ENCODE measurements around the gene MILR1. TPM values are rescaled to one million over a fixed set of nuclear protein-coding genes. Genes with fewer than 3 reads are reported as not detected.
A peak's percentile ranks its signal among the peaks of the same experiment; 100 is the strongest.

The MILR1 gene
- total and polyA plus RNA-seq, 2 donors (not counting 3 experiments of a cell fraction or from before 2014, with no cell fraction given) = 1.2 to 17.8 TPM

- no peaks in the 10 kb centered on the region for H3K9me1 ChIP-seq (replicated peaks; ENCODE audit: control insufficient read depth, extremely low read depth, insufficient read depth, low read length)
- H3K9ac ChIP-seq (replicated peaks; ENCODE audit: extremely low read depth, insufficient read depth, low read length) = no peak overlapping the region
- H3K4me3 ChIP-seq (replicated peaks in 1 of 3; ENCODE audit: insufficient read depth in 1 of 3, low read depth in 1 of 3, low read length in 3 of 3) = no peak overlapping the region
- no peak overlapping the region for H2AFZ ChIP-seq (ENCODE audit: low read depth, low read length)
- POLR2A ChIA-PET = interaction anchor here (1.0 to 2.3 kb wide), 2 partner anchors 24 to 29 kb away, joined by 3 to 17 read pairs; no protein-coding TSS in a partner anchor
- no peak for DNase-seq (ENCODE audit: low read depth, low spot score)
- intact Hi-C loops (cut with micrococcal nuclease) (loop anchor here (1.0 to 5.0 kb wide), 8 partner anchors 23 to 396 kb away; partner anchors contain the start of gene PECAM1), dilution Hi-C loops (cut with MboI; ENCODE audit: extremely low pct_ligation_motif_present, low sequenced_read_pairs) (no loop called here)
- no peak overlapping the region for H3K4me2 ChIP-seq (ENCODE audit: insufficient read depth, low read length)
- H3K79me2 ChIP-seq (ENCODE audit: control insufficient read depth, insufficient read depth, low read length) = no peaks in the 10 kb centered on the region
- TF ChIP-seq EZH2 (IDR thresholded peaks at IDR 0.05; ENCODE audit: borderline replicate concordance, low read depth, low read length, severe bottlenecking) (no peak), GATA2 (IDR thresholded peaks at IDR 0.05; ENCODE audit: insufficient read depth, insufficient read length, low read depth, low read length) (no peak)
- peaks cover 45% of the 10 kb centered on the region for H3K4me1 ChIP-seq (ENCODE audit: control insufficient read depth, extremely low read depth, insufficient read depth, low read length)
- CTCF ChIA-PET = interaction anchor here (0.9 to 2.3 kb wide), 10 partner anchors 10 to 279 kb away, joined by 3 to 12 read pairs (median 5); partner anchors contain the start of gene PECAM1
- H3K36me3 ChIP-seq (ENCODE audit: control insufficient read depth in 2 of 2, extremely low read depth in 1 of 2, insufficient read depth in 2 of 2, low read length in 2 of 2) = no peaks in the 10 kb centered on the region
- BruUV-seq (replicated peaks) = no TSS peak
- FAIRE-seq = no peak
- H3K9me3 ChIP-seq (replicated peaks; ENCODE audit: control insufficient read depth, insufficient read depth, low read length) = no peaks in the 10 kb centered on the region
- H3K27ac ChIP-seq (ENCODE audit: insufficient read depth, low read depth, low read length) = peak overlapping the region; percentile 86
- H4K20me1 ChIP-seq (replicated peaks; ENCODE audit: control insufficient read depth, extremely low read depth, insufficient read depth, low read length) = no peaks in the 10 kb centered on the region
- H3K27me3 ChIP-seq (ENCODE audit: control insufficient read depth in 2 of 2, insufficient read depth in 2 of 2, low read length in 2 of 2) = no peaks in the 10 kb centered on the region
Observed at GRCh38 chr17:64412944-64413381, 36.0 kb upstream of the MILR1 start.

GRCh38 chr17:64413513-64413912 is 35.4 kb upstream of the MILR1 start:
- no peak for DNase-seq (ENCODE audit: low read depth, low spot score)
- POLR2A ChIA-PET = no interaction called here
- no peak overlapping the region for H3K9ac ChIP-seq (replicated peaks; ENCODE audit: extremely low read depth, insufficient read depth, low read length)
- no peaks in the 10 kb centered on the region for H3K9me3 ChIP-seq (replicated peaks; ENCODE audit: control insufficient read depth, insufficient read depth, low read length)
- dilution Hi-C loops (cut with MboI; ENCODE audit: extremely low pct_ligation_motif_present, low sequenced_read_pairs) = no loop called here
- no peak overlapping the region for H3K4me3 ChIP-seq (replicated peaks in 1 of 3; ENCODE audit: insufficient read depth in 1 of 3, low read depth in 1 of 3, low read length in 3 of 3)
- H4K20me1 ChIP-seq (replicated peaks; ENCODE audit: control insufficient read depth, extremely low read depth, insufficient read depth, low read length) = no peaks in the 10 kb centered on the region
- no peaks in the 10 kb centered on the region for H3K36me3 ChIP-seq (ENCODE audit: control insufficient read depth in 2 of 2, extremely low read depth in 1 of 2, insufficient read depth in 2 of 2, low read length in 2 of 2)
- H3K27ac ChIP-seq (ENCODE audit: insufficient read depth, low read depth, low read length) = no peak overlapping the region
- intact Hi-C loops (cut with micrococcal nuclease) = loop anchor here (2.0 to 5.0 kb wide), 2 partner anchors 59 to 396 kb away; no protein-coding TSS in a partner anchor
- BruUV-seq (replicated peaks) = no TSS peak
- no peaks in the 10 kb centered on the region for H3K9me1 ChIP-seq (replicated peaks; ENCODE audit: control insufficient read depth, extremely low read depth, insufficient read depth, low read length)
- peaks cover 48% of the 10 kb centered on the region for H3K4me1 ChIP-seq (ENCODE audit: control insufficient read depth, extremely low read depth, insufficient read depth, low read length)
- no peaks in the 10 kb centered on the region for H3K27me3 ChIP-seq (ENCODE audit: control insufficient read depth in 2 of 2, insufficient read depth in 2 of 2, low read length in 2 of 2)
- CTCF ChIA-PET = interaction anchor here (1.4 to 2.3 kb wide), 2 partner anchors 22 to 78 kb away, joined by 8 to 12 read pairs; partner anchors contain the start of gene PECAM1
- FAIRE-seq = no peak
- H3K4me2 ChIP-seq (ENCODE audit: insufficient read depth, low read length) = no peak overlapping the region
- TF ChIP-seq POLR2AphosphoS5 (IDR thresholded peaks at IDR 0.05; ENCODE audit: insufficient read depth, low read depth, low read length) (no peak), CTCF (IDR thresholded peaks at IDR 0.05; ENCODE audit: extremely low read depth in 1 of 2, insufficient read depth in 1 of 2, low read depth in 1 of 2, low read length in 2 of 2) (no peak), JUN (IDR thresholded peaks at IDR 0.05; ENCODE audit: borderline replicate concordance, insufficient read depth, insufficient read length, low read depth) (no peak), FOS (IDR thresholded peaks at IDR 0.05; ENCODE audit: borderline replicate concordance, insufficient read depth, low read length) (no peak), MYC (IDR thresholded peaks at IDR 0.05; ENCODE audit: low read depth, low read length) (no peak), EZH2 (IDR thresholded peaks at IDR 0.05; ENCODE audit: borderline replicate concordance, low read depth, low read length, severe bottlenecking) (no peak), POLR2A (IDR thresholded peaks at IDR 0.05; ENCODE audit: low read depth, low read length) (no peak), MAX (IDR thresholded peaks at IDR 0.05; ENCODE audit: insufficient read depth, insufficient read length) (no peak), GATA2 (IDR thresholded peaks at IDR 0.05; ENCODE audit: insufficient read depth, insufficient read length, low read depth, low read length) (no peak)
- H2AFZ ChIP-seq (ENCODE audit: low read depth, low read length) = no peak overlapping the region
- no peaks in the 10 kb centered on the region for H3K79me2 ChIP-seq (ENCODE audit: control insufficient read depth, insufficient read depth, low read length)

Measured in endothelial cell of umbilical vein (primary cell).